Hepatocyte (in vitro differentiated cells): ENCODE results near the gene ZNF653. TPM values are rescaled to one million over a fixed set of nuclear protein-coding genes. Genes with fewer than 3 reads are reported as not detected.

ENCODE experiments used
- DNase-seq: peaks from one replicate; pipeline ENCODE4 v3.0.0-alpha.2; 2016; ENCODE audit warnings: low spot score
- H2AFZ ChIP-seq: fragments of 200-600 bp; sonication (generic); 2 replicates; pipeline ENCODE4 v1.6.0; 2016; ENCODE audit warnings: antibody characterized with exemption, mild to moderate bottlenecking
- H3K27ac ChIP-seq: fragments of 200-600 bp; sonication (generic); 2 replicates; pipeline ENCODE4 v1.5.1; 2016; ENCODE audit warnings: mild to moderate bottlenecking
- H3K27me3 ChIP-seq: fragments of 200-600 bp; sonication (generic); 2 replicates; pipeline ENCODE4 v1.6.1; 2016
- H3K36me3 ChIP-seq: fragments of 200-600 bp; sonication (generic); replicated peaks from 2 replicates; pipeline ENCODE4 v1.5.1; 2016; ENCODE audit warnings: low read depth; ENCODE audit not compliant: insufficient read depth
- H3K4me1 ChIP-seq: fragments of 200-600 bp; sonication (generic); 2 replicates; pipeline ENCODE4 v1.5.1; 2016; ENCODE audit warnings: mild to moderate bottlenecking, moderate library complexity; ENCODE audit not compliant: insufficient read depth
- H3K4me2 ChIP-seq: fragments of 200-600 bp; sonication (generic); 2 replicates; pipeline ENCODE4 v1.6.0; 2016
- H3K4me3 ChIP-seq: fragments of 200-600 bp; sonication (generic); 2 replicates; pipeline ENCODE4 v1.5.1; 2016; ENCODE audit warnings: mild to moderate bottlenecking
- H3K79me2 ChIP-seq: fragments of 200-600 bp; sonication (generic); 2 replicates; pipeline ENCODE4 v1.6.0; 2017; ENCODE audit warnings: mild to moderate bottlenecking
- H3K9me2 ChIP-seq: fragments of 200-600 bp; sonication (generic); replicated peaks from 2 replicates; pipeline ENCODE4 v1.6.0; 2017; ENCODE audit warnings: mild to moderate bottlenecking; ENCODE audit not compliant: insufficient read depth
- H3K9me3 ChIP-seq: fragments of 200-600 bp; sonication (generic); 2 replicates; pipeline ENCODE4 v1.5.1; 2016; ENCODE audit warnings: low read depth, mild to moderate bottlenecking
- H4K20me1 ChIP-seq: fragments of 200-600 bp; sonication (generic); 2 replicates; pipeline ENCODE4 v1.6.0; 2016; ENCODE audit warnings: mild to moderate bottlenecking; ENCODE audit not compliant: insufficient read depth, poor library complexity, severe bottlenecking
- CTCF ChIP-seq: fragments of 200-600 bp; sonication (generic); IDR thresholded peaks from 2 replicates; pipeline ENCODE4 v1.5.1; 2016; ENCODE audit warnings: antibody characterized with exemption, mild to moderate bottlenecking; ENCODE audit not compliant: poor library complexity
- EZH2 ChIP-seq: fragments of 200-600 bp; sonication (generic); IDR thresholded peaks from 2 replicates; pipeline ENCODE4 v1.6.1; 2016; ENCODE audit warnings: antibody characterized with exemption, mild to moderate bottlenecking, borderline replicate concordance
- EZH2phosphoT487 ChIP-seq: fragments of 200-600 bp; sonication (generic); IDR thresholded peaks from one replicate; pipeline ENCODE4 v1.6.1; 2018; ENCODE audit warnings: antibody characterized with exemption, mild to moderate bottlenecking, low read depth, moderate library complexity; ENCODE audit not compliant: unreplicated experiment, severe bottlenecking
- WGBS: methylation state at CpG from one replicate; pipeline ENCODE4 v1.1.6; 2016; ENCODE audit warnings: low lambda C conversion rate; ENCODE audit errors: missing lambda C conversion rate; 5-methylcytosine and 5-hydroxymethylcytosine counted together
- polyA plus RNA-seq: library from polyadenylated mRNA; unstranded; fragments of >200 nt; fragmentation: Nextera tagmentation; extraction: Ambion mirVana; gene quantifications from 2 replicates; pipeline ENCODE4 v1.2.1, GENCODE V29; 2016
- total RNA-seq: library from RNA; depleted of rRNA; stranded (reverse); fragments of >200 nt; gene quantifications from 2 replicates; pipeline ENCODE4 v1.2.3, GENCODE V29; 2014

ZNF653 gene
- total and polyA plus RNA-seq, 2 experiments from 2014 or later, result 8.4 to 9.6 TPM

GRCh38 chr19:11504502-11505031 lies 1.1 kb downstream of the ZNF653 start:
- WGBS, result 54% methylated on average over 7 of the region's 7 CpGs
- H2AFZ ChIP-seq, result peak overlapping the region; percentile 54

GRCh38 chr19:11499890-11500420 lies 5.7 kb downstream of the ZNF653 start:
- no peak for DNase-seq
- WGBS, result 75% methylated on average over 7 of the region's 7 CpGs
- no peaks in the 10 kb centered on the region for H3K36me3 ChIP-seq
- no peak overlapping the region for H3K27ac ChIP-seq
- no peak overlapping the region for H3K4me3 ChIP-seq
- H3K9me2 ChIP-seq, result no peaks in the 10 kb centered on the region
- no peaks in the 10 kb centered on the region for H3K27me3 ChIP-seq
- no peak overlapping the region for H3K4me2 ChIP-seq
- no peak for TF ChIP-seq EZH2
- no peak for TF ChIP-seq CTCF
- no peak for TF ChIP-seq EZH2phosphoT487
- H3K4me1 ChIP-seq, result no peaks in the 10 kb centered on the region
- H2AFZ ChIP-seq, result no peak overlapping the region
- no peaks in the 10 kb centered on the region for H3K9me3 ChIP-seq
- H3K79me2 ChIP-seq, result peaks cover 10% of the 10 kb centered on the region
- H4K20me1 ChIP-seq, result no peaks in the 10 kb centered on the region

More at GRCh38 chr19:11504502-11505031, 1.1 kb downstream of the ZNF653 start:
- Histone ChIP-seq H3K4me1 (peaks cover 5% of the 10 kb centered on the region), H3K27ac (peak overlapping the region; percentile 94), H4K20me1 (no peaks in the 10 kb centered on the region), H3K27me3 (no peaks in the 10 kb centered on the region), H3K9me3 (no peaks in the 10 kb centered on the region), H3K79me2 (peaks cover 10% of the 10 kb centered on the region), H3K36me3 (no peaks in the 10 kb centered on the region), H3K4me3 (peak overlapping the region; percentile 53), H3K9me2 (no peaks in the 10 kb centered on the region), H3K4me2 (peak overlapping the region; percentile 92)
- DNase-seq, result no peak
- TF ChIP-seq CTCF (no peak), EZH2 (no peak), EZH2phosphoT487 (no peak)

GRCh38 chr19:11499220-11499726 lies 6.4 kb downstream of the ZNF653 start:
- H3K4me3 ChIP-seq, result no peak overlapping the region
- no peaks in the 10 kb centered on the region for H4K20me1 ChIP-seq
- WGBS, result 94% methylated on average over 6 of the region's 6 CpGs
- H3K9me2 ChIP-seq, result no peaks in the 10 kb centered on the region
- H3K9me3 ChIP-seq, result no peaks in the 10 kb centered on the region
- no peak overlapping the region for H3K4me2 ChIP-seq
- no peak overlapping the region for H2AFZ ChIP-seq
- peaks cover 8% of the 10 kb centered on the region for H3K79me2 ChIP-seq
- no peak overlapping the region for H3K27ac ChIP-seq
- H3K27me3 ChIP-seq, result no peaks in the 10 kb centered on the region
- DNase-seq, result no peak
- no peak for TF ChIP-seq EZH2phosphoT487
- H3K4me1 ChIP-seq, result no peaks in the 10 kb centered on the region
- H3K36me3 ChIP-seq, result no peaks in the 10 kb centered on the region

GRCh38 chr19:11496391-11497163 lies 9.1 kb downstream of the ZNF653 start:
- peak; percentile 72 for DNase-seq
- Histone ChIP-seq H3K27me3 (no peaks in the 10 kb centered on the region), H3K27ac (no peak overlapping the region), H3K79me2 (no peaks in the 10 kb centered on the region), H3K36me3 (no peaks in the 10 kb centered on the region), H3K9me3 (no peaks in the 10 kb centered on the region), H3K4me1 (no peaks in the 10 kb centered on the region), H3K4me3 (no peak overlapping the region), H3K4me2 (no peak overlapping the region), H4K20me1 (no peaks in the 10 kb centered on the region), H3K9me2 (no peaks in the 10 kb centered on the region), H2AFZ (no peak overlapping the region)
- TF ChIP-seq CTCF (peak; percentile 54), EZH2 (no peak)
- 71% methylated on average over 17 of the region's 17 CpGs for WGBS
